Measurements from ENCODE around the gene RPS29.
"Not testable (repeated sequence)": the region's sequence is repeated elsewhere in the genome, so short reads cannot be mapped to it uniquely, and the experiment has no call there.

The RPS29 gene

DNA sequence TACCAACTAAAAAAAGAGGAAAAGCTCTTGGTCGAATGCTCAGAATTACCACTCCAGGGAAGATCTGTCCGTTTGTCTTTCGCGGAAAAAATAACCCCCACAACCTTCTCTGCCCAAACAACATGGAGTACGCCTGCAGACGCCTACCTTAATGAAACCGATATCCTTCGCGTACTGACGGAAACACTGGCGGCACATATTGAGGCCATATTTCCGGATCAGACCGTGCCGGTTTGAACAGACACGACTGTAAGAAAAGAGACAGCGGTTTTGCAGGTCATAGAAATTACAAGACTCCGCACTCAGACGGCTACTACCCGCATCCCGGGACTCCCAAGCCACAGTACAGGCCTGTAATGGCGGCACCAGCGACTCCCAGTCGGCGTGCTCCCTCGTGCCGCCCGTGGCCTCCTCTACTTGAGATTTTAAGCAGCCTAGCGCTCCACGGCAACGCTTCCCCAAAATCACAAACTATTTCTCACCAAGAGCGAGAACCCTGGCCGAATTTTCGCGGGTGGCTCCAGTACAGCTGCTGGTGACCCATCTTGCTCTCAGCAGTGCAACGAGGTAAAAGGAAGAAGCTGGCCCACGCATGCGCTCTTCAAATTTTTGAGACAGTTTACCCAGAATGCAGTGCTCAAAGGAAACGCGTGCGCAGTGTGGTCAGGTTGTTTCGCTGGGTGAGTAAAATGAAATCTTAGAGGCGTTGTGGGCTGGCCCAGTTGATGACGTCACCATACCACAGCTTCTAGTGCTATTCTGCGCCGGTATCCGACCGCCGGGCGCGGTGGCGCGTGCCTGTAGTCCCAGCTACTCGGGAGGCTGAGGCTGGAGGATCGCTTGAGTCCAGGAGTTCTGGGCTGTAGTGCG lies at the start of gene RPS29:
RPS29 (minus strand) TSS at position 578 of the 870 bp plus-strand sequence; CDS start at position 544, 34 bp downstream.
- DNase-seq, result peak; percentile 99

DNA sequence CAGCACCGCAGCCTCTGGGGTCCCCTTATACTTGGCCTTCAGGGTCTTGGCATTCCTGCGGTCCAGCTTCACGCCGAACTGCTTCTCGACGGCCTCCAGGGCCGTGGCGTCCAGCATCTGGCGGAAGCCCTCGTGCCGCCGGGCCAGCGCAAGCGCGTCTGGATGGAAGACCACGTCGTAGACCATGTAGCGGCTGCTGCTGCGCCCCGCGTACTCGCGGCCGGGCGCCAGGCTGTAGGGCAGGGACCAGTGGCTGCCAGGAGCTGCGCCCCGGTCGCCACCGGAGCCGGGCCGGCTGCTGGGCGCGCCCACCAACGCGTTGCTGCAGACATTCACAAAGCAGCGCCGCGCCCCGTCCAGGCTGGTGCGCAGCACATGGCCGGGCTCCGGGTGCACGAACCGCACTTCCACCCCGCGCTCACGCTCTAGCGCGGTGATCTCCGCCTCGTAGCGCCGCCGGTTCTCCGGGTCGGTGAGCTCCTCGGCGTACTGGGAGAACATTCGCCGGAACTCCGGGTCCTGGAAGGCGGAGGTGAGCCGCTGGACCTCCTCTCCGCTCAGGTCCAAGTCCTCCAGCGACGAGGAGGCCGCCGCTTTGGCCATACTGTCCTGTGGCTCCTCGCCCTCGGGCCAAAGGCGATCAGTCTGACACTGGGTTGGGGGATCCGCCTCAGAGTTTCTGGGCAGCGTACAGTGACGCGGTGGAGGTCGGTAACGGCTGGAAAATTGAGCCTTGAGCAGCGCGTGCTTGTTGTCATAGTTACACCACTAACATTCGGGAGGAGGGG lies 48.6 kb upstream of the RPS29 start, which contains the start of gene DNAAF2:
DNAAF2 (minus strand) TSS at position 698 of the 788 bp plus-strand sequence; CDS start at position 603, 95 bp downstream.
- DNase-seq, result peak; percentile 83

DNA sequence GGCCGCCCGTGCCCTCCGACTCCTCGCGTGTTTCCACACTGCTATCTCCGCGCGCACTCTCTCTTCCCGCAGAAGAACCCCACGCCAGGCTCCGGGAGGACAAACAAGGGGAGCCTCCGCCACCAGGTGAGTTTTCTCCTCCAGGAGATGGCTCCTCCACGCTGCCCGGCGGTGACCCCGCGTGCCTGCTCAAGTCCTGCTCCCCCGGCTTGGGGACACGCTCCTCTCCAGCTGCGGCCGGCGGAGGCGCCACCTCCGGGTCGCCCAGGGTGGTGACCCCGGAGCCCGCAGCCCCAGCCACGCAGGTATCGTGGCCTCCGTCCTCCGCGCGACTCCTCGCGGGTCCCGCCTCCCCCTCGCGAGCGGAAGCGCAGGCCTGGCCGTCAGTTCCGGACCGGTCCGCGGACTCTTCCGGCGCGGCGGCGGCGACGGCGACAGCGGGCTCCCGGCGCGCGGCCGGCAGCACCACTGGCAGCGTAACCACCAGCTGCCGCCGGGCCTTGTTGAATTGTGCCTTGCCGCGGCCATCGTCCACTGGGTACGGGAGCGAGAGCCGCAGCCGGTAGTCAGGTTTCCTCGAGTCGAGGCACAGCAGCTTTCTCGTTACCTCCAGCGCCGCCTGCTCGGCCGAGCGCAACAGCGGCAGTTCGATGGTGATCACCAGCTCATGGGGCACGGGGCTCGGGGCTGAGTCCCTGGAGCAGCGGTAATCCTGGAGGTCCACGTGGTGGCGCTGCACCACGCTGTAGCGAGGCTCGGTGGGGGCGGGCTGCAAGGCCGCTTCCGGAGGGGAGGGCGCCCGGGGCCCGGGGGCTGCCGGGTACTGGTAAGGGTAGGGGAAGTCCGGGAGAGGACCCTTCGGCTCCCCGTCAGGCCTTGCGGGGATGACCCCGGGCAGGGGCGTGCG lies 47.7 kb upstream of the RPS29 start:
- peak; percentile 98 for DNase-seq

DNA sequence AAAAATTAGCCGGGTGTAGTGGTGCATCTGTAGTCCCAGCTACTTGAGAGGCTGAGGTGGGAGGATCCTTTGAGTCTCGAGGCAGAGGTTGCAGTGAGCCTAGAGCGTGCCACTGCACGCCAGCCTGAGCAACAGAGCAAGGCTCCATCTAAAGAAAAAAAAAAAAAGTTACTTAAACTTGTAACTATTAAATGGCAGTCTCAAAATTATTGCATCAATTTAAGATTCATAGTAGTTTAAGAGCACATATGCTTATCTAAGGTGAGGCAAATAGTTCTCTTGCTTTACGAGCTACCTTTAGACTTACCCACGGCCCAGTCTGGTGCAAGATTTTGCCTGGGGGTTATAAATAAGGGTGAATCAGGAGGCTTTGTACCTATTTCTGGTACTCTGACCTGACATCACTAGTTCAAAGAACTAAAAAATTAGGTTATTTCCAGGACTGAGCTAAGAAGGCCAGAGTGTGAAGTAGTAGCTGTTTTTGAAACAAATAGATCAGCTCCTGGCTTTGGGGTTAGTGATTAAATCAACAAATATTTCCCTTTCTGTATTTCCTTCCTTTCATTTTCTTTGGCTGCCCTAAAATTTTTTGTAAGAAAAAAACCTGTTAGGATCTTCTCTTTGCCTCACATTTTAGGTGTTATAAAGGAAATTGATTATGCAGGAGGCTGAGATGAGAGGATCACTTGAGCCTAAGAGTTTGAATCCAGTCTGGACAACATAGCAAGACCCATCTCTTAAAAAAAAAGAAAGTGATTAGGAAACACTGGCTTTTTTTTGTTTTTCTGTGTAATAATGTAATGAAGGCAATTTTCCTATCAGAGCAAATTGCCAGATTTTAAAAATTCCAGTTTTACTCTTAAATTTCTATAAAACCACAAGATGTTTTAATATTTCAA lies 38.0 kb upstream of the RPS29 start:
- DNase-seq, result no peak

DNA sequence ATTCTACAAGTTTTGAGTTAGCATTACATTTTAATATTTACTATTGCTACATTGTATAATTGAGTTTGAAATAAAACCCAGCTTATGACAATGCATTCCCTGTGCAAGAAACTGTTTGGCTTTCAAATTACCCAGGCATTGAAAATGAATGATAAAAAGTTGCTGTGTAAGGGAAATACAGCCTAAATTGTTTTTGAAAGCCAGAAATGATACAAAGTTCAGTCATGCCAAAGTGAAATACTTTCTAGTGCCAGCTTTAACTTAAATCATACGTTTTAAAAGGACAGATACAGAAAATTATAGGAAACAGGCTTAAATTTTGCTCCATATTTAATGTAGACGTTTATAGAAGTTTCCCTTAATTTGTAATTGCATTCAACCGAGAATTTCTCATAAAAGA lies 37.2 kb upstream of the RPS29 start:
- DNase-seq, result no peak

DNA sequence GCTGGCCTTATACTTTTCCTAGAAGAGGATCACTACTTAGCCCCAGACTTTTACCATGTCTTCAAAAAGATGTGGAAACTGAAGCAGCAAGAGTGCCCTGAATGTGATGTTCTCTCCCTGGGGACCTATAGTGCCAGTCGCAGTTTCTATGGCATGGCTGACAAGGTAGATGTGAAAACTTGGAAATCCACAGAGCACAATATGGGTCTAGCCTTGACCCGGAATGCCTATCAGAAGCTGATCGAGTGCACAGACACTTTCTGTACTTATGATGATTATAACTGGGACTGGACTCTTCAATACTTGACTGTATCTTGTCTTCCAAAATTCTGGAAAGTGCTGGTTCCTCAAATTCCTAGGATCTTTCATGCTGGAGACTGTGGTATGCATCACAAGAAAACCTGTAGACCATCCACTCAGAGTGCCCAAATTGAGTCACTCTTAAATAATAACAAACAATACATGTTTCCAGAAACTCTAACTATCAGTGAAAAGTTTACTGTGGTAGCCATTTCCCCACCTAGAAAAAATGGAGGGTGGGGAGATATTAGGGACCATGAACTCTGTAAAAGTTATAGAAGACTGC lies 35.9 kb upstream of the RPS29 start:
- no peak for DNase-seq

DNA sequence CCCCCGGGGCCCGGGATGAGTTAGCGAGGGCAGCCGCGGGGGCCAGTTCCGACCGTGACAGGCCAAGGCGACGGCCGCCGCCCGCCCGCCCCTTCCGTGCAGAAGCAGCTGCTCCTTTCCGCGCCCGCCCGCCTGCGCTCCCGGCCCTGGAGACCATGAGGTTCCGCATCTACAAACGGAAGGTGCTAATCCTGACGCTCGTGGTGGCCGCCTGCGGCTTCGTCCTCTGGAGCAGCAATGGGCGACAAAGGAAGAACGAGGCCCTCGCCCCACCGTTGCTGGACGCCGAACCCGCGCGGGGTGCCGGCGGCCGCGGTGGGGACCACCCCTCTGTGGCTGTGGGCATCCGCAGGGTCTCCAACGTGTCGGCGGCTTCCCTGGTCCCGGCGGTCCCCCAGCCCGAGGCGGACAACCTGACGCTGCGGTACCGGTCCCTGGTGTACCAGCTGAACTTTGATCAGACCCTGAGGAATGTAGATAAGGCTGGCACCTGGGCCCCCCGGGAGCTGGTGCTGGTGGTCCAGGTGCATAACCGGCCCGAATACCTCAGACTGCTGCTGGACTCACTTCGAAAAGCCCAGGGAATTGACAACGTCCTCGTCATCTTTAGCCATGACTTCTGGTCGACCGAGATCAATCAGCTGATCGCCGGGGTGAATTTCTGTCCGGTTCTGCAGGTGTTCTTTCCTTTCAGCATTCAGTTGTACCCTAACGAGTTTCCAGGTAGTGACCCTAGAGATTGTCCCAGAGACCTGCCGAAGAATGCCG lies 35.1 kb upstream of the RPS29 start:
- peak; percentile 83 for DNase-seq

DNA sequence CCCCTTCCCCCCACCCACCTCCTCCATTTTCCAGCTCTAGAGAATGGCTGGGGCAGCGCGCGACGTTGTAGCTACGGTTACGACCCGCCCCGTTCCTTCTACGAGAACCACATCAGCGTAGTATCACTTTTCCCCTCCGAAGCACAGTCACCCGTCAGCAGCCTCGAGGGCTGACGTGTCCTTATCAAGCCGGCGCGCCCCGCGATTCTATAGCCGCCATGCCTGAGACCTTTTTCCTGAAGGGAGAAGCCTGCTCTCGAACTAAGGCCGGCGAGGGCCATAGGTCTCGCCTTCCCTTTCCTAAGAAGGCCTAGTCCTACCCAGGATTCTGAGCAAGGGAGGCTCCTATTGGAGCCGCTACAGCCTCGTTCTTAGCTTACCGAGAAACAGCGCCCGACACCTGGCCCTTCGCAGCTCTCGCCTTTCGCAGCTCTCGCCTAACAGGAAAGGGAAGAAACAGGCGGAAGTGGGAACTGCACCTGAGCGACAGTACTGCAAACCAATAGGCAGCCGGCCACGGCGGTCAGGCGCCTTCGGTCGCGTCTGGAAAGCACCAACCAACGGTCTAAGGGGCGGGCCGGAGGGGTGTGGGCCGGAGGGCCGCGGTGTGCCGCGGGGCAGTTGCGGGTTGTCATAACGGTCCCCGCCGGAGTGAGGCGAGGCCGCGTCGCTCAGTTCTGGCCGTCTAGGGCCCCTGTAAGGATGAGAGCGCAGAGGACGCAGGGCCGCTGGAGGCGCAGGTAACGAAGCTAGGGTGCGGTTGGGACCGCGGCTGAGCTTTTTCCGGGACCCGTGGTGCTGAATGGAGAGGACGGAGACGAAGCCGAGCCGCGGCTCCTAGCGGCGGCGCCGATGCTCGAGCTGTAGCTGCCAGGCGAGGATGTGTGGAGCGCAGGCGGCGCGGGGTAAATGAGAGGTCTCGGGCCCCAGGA lies 34.3 kb upstream of the RPS29 start, which contains the start of the genes MGAT2 and RPL36AL:
MGAT2 (plus strand) TSS at position 618 of the 932 bp plus-strand sequence. CDS start 470 bp downstream, outside the sequence.
RPL36AL (minus strand) TSS at position 445 of the 932 bp plus-strand sequence. CDS start 1,522 bp downstream, outside the sequence.
- peak; percentile 99 for DNase-seq

DNA sequence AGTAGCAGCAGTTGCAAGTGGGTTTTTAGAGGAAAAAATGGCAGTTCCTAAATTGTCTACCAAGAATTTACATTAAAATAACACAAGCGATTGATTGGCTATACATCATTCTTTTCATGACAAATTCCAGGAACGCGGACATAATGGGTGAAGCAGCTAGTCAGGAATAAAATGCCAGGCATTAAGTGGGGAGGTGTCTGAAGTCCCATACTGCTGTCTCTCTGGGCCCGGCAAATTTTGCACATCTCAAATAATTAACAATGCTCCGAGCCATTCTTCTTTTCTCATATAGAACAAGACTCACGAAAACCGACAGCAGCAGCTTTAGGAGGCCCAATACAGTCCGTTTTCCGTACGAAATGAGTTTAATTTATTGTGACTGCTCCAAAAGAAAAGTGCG lies 33.5 kb upstream of the RPS29 start:
- DNase-seq, result no peak

DNA sequence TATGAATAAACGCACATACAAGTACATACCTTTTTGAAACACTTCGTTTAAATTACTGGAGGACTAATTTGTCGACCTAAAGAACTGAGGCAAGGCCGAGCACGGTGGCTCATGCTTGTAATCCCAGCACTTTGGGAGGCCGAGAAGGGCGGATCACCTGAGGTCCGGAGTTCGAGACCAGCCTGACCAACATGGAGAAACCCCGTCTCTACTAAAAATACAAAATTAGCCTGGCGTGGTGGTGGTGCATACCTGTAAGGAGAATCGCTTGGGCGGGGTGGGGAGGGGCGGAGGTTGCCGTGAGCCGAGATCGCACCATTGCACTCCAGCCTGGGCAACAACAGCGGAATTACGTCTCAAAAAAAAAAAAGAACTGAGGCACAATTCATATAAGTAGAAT lies 33.1 kb upstream of the RPS29 start:
- not testable (repeated sequence) for DNase-seq

DNA sequence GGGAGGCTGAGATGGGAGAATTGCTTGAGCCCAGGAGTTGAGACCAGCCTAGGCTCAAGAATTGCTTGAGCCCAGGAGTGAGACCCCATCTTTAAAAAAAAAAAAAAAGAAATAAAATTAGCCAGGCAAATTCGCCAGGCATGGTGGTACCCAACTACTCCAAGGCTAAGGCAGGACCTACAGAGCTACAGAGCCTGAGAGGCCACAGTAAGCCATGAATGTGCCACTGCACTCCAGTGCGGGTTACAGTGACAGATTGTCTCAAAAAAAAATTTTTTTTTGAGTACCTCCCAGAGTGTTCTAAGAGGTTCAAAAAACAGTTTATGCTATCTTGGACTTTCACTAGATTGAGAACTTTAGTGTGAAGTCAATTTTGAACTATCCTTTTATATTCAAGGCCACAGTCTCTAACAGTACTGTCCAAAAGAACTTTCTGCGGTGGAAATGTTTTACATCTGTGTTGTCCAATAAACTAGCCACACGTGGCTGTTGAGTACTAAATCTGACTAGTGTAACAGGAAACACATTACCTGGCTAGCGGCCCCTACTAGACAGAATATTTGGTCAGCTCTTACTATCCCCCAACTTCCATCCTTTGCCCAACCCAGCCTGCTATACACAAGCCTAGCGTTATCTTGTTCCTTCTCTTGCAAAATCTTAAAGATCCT lies 31.8 kb upstream of the RPS29 start:
- DNase-seq, result no peak

DNA sequence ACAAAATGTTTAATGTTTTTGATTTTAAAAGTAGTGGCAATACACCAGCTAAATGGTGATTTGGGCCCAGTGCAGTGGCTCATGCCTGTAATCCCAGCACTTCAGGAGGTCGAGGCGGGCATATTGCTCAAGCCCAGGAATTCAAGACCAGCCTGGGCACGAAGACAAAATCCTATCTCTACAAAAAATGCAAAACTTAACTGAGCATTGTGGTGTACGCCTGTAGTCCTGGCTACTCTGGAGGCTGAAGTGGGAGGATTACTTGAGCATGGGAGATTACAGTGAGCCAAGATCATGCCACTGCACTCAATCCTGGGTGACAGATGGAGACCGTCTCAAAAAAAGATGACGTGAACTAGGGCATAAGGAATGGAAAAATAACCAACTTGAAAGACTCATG lies 29.6 kb upstream of the RPS29 start:
- no peak for DNase-seq

DNA sequence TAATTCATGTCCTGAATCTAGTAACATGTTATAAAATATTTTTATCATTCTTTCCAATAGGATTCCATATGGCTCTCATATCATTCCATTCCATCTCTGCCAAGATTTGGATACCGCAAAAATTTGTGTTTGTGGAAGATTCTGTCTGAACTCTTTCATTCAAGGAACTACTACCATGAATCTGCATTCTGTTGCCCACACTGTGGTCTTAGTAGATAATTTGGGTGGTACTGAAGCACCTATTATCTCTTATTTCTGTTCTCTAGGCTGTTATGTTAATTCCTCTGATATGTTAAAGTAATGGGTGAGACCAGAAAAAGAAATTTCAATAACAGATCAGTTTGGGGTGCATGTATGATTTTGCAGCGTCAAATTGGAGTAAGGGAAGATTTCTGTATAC lies 28.0 kb upstream of the RPS29 start:
- DNase-seq, result no peak

DNA sequence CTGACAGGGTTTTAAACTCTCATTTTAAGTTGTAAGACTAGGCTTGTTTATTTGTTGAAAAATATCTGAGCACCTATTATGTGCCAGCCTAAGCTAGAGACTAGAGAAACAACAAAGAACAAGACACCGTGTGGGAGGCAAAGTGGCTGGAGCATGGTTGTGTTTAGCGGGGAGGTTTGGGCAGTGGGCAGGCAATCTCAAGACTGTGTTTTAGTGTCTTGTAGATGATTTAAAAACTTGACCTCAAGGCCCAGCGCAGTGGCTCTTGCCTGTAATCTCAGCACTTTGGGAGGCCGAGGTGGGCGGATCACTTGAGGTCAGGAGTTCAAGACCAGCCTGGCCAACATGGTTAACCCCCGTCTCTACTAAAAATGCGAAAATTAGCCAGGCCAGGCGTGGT lies 26.5 kb upstream of the RPS29 start:
- no peak for DNase-seq

DNA sequence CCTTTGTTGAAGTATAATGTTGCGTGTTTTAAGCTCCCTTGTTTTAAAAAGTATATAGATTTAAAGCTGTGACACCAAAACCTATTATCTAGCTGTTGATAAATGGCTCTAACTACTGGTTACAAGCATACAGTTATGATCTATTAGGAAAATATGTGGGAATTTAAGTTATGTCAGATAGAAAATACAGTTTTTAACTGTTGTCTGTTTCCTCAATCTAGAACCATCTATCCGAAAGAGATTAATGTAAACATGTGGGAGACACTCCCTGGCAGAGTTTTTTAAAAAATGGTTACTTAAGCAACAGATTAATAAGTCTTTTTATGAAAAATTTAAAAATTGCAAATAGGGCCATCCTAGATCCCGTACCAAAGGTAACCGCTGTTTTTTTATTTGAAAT lies 26.1 kb upstream of the RPS29 start:
- no peak for DNase-seq

DNA sequence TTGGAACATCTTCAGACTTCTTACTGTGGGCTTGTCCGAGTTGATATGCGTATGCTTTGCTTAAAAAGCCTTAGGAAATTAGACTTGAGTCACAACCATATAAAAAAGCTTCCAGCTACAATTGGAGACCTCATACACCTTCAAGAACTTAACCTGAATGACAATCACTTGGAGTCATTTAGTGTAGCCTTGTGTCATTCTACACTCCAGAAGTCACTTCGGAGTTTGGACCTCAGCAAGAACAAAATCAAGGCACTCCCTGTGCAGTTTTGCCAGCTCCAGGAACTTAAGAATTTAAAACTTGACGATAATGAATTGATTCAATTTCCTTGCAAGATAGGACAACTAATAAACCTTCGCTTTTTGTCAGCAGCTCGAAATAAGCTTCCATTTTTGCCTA lies 21.4 kb upstream of the RPS29 start:
- DNase-seq, result no peak

DNA sequence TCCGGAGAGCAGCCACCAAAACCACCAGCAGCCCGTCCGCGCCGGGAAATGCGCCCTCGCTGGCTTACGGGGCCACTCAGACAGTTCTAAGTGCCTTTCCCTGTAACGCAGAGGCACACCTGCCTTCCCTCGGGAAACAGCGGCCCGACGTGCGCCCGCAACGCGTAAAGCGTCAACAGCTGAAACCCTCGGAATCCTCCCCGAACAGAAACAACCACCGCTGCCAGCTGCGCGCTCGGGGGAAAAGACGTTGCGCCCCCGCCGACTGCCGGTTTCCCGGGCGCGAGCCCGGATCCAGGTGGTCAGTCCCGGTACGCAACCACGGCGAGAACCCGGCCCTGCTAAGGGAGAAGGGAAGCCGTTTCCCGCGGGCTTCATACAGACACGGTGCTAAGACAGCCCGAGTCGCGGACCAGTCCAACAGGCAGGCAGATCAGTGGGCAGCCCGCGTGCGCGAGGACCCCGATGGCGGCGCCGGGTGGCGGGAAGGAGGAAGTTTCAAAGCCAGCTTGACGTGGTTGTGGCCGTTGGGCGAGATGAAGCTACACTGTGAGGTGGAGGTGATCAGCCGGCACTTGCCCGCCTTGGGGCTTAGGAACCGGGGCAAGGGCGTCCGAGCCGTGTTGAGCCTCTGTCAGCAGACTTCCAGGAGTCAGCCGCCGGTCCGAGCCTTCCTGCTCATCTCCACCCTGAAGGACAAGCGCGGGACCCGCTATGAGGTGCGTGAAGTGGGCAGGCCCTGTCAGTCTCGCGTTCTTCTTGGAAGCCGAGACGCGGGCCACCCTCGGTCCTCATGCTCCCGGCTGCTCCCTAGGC lies 12.5 kb upstream of the RPS29 start, which contains the start of gene LRR1:
LRR1 (plus strand) TSS at position 456 of the 816 bp plus-strand sequence; CDS start at position 537, 81 bp downstream.
- DNase-seq, result peak; percentile 94

DNA sequence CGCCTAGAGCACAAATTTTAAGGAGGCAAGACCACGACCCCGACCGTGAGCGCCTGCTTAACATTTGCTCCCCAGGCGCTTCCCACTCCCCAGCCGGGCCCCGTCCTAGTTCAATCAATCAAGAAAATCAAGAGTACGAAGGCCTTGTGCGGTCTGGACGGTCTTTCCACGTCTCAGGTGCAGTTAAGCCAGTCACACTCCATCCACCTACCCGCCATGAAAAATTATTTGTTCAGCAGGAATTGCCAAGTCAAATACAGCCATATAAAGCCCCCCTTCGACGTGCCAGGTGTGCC lies 12.0 kb upstream of the RPS29 start:
- no peak for DNase-seq

Data from islet precursor cell (in vitro differentiated cells).